ENCODE measurements around the gene METTL24. TPM values are rescaled to one million over a fixed set of nuclear protein-coding genes. Genes with fewer than 3 reads are reported as not detected.

Gene METTL24
- total and polyA plus RNA-seq, 2 of the 13 experiments (the other 11 are each of a cell fraction or from before 2014, with no cell fraction given), result not detected

DNA sequence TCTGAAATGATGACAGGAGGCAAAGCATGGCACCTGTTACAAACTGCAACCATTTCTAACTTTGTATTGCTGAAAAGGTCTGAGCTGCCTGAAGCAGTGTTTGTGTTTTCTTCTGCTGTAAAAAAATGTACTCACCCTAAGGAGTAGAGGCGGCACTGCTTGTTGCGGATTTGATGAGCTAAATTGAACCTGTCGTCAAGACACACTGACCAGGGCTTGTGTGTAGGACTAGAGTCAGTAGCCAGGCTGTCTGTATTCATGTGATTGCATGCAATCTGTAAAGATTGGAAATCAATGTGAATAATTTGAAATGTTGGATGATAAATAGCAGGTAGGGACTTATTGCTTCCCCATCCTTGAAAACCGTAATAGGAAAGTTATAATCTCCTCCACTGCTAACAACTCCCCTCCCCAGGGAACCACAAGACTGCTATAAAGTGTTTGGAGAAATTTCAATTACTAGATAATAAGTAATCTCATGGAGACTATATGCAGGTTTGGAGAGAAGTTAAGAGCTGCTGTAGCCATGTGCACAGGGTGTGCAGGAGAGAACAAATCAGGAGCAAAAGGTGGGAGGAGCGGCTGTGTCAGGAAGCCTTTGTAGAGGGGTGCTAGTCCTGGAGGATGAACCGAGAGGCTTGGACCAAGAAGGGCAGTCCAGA lies 42.8 kb downstream of the METTL24 start:
- no peak for ATAC-seq
- in situ Hi-C loops (cut with HindIII; ENCODE audit: extremely low pct_ligation_motif_present, low pct_unique_long_range_greater_than_20kb) (no loop called here), intact Hi-C loops (cut with micrococcal nuclease; ENCODE audit: unreplicated experiment) (no loop called here)
- H3K4me1 ChIP-seq (ENCODE audit: insufficient read depth, low read length), result no peaks in the 10 kb centered on the region
- H2AFZ ChIP-seq (ENCODE audit: low read length), result no peak overlapping the region
- DNase-seq (ENCODE audit: low spot score), result no peak
- no peak overlapping the region for H3K9ac ChIP-seq (ENCODE audit: insufficient read depth, low read depth, low read length)
- no peak overlapping the region for H3K4me2 ChIP-seq (ENCODE audit: low read depth, low read length)
- no peaks in the 10 kb centered on the region for H3K36me3 ChIP-seq (replicated peaks in 1 of 2; ENCODE audit: control insufficient read depth in 1 of 2, insufficient read depth in 2 of 2, low read length in 2 of 2)
- CTCF ChIA-PET (ENCODE audit: low intra/inter-chr PET ratio, low total read pairs), result no interaction called here
- POLR2A ChIA-PET, result no interaction called here
- no peak overlapping the region for H3K27ac ChIP-seq (ENCODE audit: extremely low read length, insufficient read depth, low read length)
- H3K27me3 ChIP-seq (ENCODE audit: control insufficient read depth in 1 of 2, insufficient read depth in 2 of 2, low read length in 2 of 2), result no peaks in the 10 kb centered on the region
- no peak overlapping the region for H3K4me3 ChIP-seq (replicated peaks in 1 of 3; ENCODE audit: insufficient read depth in 1 of 3, low read depth in 2 of 3, low read length in 3 of 3)
- no peaks in the 10 kb centered on the region for H3K9me3 ChIP-seq (ENCODE audit: low read length)
- no TSS peak for BruUV-seq (replicated peaks)
- H4K20me1 ChIP-seq (ENCODE audit: insufficient read depth, low read length), result no peaks in the 10 kb centered on the region
- no peak for FAIRE-seq
- TF ChIP-seq MAFF (IDR thresholded peaks at IDR 0.05; ENCODE audit: low read depth, low read length) (no peak), ZNF615 (CRISPR knock-in tag; IDR thresholded peaks at IDR 0.05; ENCODE audit: borderline replicate concordance) (no peak), ERF (CRISPR knock-in tag; IDR thresholded peaks at IDR 0.05) (no peak), MTF2 (CRISPR knock-in tag; IDR thresholded peaks at IDR 0.05; ENCODE audit: borderline replicate concordance) (no peak), NCOA5 (CRISPR knock-in tag; IDR thresholded peaks at IDR 0.05) (no peak), MLLT10 (CRISPR knock-in tag; IDR thresholded peaks at IDR 0.05) (no peak), ZKSCAN8 (CRISPR knock-in tag; IDR thresholded peaks at IDR 0.05; ENCODE audit: borderline replicate concordance) (no peak), ZNF777 (CRISPR knock-in tag; IDR thresholded peaks at IDR 0.05) (no peak), ZNF10 (CRISPR knock-in tag; IDR thresholded peaks at IDR 0.05; ENCODE audit: borderline replicate concordance, low read depth) (no peak), SALL2 (CRISPR knock-in tag; IDR thresholded peaks at IDR 0.05) (no peak)
- TF ChIP-seq, protein P1, sequence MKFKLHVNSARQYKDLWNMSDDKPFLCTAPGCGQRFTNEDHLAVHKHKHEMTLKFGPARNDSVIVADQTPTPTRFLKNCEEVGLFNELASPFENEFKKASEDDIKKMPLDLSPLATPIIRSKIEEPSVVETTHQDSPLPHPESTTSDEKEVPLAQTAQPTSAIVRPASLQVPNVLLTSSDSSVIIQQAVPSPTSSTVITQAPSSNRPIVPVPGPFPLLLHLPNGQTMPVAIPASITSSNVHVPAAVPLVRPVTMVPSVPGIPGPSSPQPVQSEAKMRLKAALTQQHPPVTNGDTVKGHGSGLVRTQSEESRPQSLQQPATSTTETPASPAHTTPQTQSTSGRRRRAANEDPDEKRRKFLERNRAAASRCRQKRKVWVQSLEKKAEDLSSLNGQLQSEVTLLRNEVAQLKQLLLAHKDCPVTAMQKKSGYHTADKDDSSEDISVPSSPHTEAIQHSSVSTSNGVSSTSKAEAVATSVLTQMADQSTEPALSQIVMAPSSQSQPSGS (CRISPR knock-in tag; IDR thresholded peaks at IDR 0.05), result no peak
- TF ChIP-seq, protein P2, sequence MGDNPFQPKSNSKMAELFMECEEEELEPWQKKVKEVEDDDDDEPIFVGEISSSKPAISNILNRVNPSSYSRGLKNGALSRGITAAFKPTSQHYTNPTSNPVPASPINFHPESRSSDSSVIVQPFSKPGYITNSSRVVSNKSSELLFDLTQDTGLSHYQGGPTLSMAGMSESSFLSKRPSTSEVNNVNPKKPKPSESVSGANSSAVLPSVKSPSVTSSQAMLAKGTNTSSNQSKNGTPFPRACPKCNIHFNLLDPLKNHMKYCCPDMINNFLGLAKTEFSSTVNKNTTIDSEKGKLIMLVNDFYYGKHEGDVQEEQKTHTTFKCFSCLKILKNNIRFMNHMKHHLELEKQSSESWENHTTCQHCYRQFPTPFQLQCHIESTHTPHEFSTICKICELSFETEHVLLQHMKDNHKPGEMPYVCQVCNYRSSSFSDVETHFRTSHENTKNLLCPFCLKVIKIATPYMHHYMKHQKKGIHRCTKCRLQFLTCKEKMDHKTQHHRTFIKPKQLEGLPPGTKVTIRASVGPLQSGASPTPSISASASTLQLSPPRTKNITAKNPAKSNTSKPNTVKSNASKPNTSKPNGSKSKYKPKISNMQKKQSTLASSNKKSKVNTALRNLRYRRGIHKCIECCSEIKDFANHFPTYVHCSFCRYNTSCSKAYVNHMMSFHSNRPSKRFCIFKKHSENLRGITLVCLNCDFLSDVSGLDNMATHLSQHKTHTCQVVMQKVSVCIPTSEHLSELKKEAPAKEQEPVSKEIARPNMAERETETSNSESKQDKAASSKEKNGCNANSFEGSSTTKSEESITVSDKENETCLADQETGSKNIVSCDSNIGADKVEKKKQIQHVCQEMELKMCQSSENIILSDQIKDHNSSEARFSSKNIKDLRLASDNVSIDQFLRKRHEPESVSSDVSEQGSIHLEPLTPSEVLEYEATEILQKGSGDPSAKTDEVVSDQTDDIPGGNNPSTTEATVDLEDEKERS (CRISPR knock-in tag; IDR thresholded peaks at IDR 0.05), result no peak
- TF ChIP-seq, protein P3, sequence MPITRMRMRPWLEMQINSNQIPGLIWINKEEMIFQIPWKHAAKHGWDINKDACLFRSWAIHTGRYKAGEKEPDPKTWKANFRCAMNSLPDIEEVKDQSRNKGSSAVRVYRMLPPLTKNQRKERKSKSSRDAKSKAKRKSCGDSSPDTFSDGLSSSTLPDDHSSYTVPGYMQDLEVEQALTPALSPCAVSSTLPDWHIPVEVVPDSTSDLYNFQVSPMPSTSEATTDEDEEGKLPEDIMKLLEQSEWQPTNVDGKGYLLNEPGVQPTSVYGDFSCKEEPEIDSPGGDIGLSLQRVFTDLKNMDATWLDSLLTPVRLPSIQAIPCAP (CRISPR knock-in tag; IDR thresholded peaks at IDR 0.05; ENCODE audit: low read depth), result no peak
- H3K79me2 ChIP-seq (ENCODE audit: insufficient read depth, low read length), result no peaks in the 10 kb centered on the region
- 60% methylated on average over 6 of the region's 6 CpGs for WGBS (ENCODE audit: low lambda C conversion rate)

All from HepG2 (cell line).